Measurements from ENCODE around the gene NKIRAS1.
"Not testable (repeated sequence)": the region's sequence is repeated elsewhere in the genome, so short reads cannot be mapped to it uniquely, and the experiment has no call there.

The NKIRAS1 gene

DNA sequence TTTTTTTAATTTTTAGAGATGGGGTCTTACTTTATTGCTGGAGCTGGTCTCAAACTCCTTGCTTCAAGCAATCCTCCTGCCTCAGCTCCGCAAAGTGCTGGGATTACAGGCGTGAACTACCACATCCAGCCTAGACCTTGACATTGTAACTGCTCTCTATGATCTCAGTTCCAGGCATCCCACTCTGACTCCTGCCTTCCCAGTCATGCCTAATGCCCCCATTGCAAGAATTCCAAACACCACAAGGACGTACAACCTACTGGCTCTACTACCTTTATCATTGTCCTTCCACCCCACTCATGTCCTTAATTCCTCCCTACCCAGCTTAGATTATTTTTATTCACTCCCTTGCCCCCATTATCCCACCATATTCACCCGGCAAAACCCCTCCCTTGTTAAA lies 21.6 kb downstream of the NKIRAS1 start:
- DNase-seq: no peak

DNA sequence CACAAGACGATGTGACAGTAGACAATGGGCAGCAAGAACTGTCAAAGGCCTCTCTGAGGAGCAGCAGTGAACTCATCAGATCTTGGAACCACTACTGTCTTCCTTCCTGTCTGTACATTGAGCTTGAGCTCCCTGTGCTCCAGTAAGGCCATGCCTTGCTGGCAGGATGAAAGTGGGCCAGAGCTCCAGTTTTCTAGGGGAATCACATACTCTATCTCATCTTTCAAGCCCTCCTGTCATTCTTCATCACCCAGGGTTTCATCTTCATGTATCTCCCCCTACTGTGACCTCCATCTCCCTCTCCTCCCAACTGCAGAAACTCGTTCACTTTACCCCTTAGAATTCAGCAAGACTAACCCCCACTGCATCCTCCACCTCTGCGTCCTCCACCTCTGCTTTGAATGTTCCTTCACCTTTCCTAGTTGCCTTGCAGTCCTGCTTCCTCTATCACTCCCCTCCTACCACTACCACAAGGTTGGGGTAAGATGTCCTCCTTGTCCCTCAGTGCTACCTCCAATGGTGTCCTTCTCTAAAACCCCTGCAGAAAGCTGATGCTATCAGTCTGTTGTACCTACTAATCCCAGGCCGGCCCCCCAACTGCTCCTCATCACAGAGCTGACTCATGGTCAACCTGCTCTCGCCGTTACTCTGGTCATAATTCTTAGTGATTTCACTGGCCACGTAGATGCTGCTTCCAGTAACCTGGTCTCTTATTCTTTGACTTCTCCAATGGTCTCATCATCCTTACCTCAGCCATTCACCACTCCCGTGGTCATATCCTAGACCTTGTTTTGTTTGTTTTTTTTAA lies 22.3 kb downstream of the NKIRAS1 start:
- DNase-seq: no peak

DNA sequence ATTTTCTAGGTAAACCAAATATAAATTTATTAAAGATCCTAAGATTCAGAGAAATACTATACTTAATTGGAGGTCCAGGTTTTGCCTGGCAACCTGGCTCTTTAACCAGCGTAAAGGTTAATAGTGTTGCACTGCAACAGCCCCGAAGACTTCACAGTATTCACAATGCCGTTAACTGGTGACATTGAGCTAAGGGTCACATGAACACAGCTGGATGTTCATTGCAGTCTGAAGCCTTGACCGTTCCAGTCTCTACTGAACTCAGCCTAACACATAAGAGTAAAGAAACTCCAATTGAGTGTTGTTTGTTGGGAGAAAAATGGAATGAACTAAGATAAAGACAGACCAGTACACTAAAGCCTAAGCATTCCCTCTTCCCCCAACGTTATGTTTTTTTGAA lies 26.8 kb downstream of the NKIRAS1 start:
- DNase-seq: no peak

DNA sequence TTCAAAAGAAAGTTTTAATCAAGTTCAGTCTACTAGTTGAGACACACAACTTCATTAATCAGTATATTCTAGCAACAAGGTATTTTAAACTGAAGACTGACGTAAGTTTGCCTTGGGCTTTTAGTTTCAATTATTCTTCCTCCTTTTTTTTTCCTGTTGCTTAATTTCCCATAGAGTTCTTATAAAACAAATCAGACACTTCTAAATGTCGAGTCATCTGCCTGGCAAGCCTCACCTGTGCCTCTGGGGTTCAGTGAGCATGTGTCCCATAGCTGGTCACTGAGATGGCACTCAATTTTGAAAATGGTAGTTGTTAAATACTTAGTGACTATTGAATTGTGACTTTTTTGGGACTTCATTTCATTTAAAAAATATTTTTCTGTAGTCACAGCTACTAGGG lies 27.4 kb downstream of the NKIRAS1 start:
- DNase-seq: peak in 2 of 3 donors; percentile 49 to 69

DNA sequence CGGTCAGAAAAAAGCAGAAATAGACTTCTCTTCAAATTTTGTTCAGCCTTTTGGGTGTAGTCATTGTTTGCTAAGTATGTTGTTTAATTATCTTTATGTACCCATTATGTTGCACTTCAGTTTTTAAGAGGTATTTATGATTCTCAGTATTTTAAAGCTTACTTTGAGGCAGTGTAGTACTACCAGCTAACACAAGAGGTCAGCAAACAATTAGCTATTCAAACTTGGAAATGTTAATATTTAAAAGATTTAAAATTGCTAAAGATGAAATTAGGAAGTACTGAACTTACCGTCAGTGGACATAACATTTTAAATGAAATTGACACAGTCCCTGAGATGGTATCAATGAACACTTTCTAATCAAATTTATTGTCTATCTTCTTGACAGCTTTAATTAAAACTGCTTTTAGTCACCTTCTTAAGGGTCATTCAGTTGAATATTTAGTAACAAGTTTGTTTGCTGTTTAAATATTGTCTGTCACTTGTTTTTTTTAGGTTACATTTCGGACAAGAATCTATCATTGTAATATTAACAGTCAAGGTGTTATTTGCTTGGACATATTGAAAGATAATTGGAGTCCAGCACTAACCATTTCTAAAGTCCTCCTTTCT lies 28.1 kb downstream of the NKIRAS1 start:
- DNase-seq: peak; percentile 48 to 73 (median 69)

DNA sequence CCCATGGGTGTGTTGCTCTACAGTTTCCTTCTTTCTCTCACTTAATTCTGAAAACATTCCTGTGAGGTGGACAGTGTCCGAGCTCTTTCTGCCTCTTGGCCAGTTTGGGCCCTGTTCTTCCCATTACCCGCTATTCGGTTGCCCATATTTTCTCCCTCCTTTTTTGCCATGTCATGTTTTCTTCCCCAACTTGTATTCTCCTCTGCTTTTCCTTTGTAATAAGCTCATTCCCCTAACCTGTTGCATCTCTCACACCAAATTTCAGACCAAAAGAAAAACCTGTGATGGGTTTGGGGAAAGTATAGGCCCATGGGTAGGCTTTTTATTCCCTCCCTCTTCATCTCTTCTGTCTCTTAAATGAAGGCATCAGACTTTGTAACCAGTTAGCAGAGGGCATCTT lies 30.5 kb downstream of the NKIRAS1 start:
- no peak for DNase-seq

DNA sequence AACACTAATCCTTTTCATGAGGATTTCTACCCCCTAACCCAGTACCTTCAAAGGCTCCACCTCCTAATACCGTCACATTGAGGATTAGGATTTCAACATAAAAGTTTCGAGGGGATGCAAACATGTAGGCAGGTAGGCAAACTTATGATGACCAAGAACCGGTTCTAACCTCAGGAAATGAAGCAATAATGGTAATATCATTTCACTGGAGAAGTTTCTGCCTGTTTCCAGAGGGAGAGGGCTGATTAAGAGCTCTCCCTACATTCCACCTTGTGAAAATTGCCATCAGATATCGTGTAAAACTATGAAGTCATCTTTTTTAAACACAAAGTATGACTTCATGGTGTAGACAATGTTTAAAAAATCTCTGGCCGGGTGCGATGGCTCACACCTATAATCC lies 31.6 kb downstream of the NKIRAS1 start:
- peak in 1 of 3 donors; percentile 7 for DNase-seq

DNA sequence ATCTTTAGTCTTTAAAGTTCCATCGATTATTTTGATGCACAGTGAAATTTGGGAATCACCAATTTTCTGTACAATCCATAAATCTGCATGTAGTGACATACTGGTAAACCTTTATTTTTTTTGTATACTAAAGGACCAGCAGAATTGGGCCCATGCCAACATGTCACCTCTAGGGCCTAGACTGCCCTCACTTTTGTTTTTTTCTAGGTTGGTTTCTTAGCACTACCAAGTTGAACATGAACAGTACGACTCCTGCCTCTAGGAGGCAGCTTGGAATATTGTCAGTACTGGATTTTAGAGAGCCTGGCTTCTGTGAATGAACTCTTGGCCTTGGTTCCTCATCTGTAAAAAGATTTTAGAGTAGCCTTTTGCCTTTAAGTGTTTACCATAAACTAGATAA lies 32.3 kb downstream of the NKIRAS1 start:
- peak in 2 of 3 donors; percentile 18 to 41 for DNase-seq

DNA sequence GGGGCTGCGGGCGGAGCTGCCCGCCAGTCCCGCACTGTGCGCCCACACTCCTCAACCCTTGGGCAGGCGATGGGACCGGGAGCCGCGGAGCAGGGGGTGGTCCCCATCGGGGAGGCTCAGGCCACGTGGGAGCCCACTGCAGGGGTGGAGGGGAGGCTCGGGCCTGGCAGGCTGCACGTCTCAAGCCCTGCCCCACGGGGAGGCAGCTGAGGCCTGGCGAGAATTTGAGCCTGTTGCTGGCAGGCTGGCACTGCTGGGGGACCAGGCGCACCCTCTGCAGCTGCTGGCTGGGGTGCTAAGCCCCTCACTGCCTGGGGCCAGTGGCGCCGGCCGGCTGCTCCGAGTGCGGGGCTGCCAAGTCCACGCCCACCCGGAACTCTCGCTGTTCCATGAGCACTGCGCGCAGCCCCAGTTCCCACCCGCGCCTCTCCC lies 34.3 kb downstream of the NKIRAS1 start:
- no peak for DNase-seq

DNA sequence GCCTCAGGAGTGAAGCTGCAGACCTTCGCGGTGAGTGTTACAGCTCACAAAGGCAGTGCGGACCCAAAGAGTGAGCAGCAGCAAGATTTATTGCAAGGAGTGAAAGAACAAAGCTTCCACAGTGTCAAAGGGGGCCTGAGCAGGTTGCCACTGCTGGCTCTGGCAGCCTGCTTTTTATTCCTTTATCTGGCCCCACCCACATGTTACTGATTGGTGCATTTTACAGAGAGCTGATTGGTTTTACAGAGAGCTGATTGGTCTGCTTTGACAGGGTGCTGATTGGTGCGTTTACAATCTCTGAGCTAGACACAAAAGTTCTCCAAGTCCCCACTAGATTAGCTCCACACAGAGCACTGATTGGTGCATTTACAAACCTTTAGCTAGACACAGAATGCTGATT lies 34.8 kb downstream of the NKIRAS1 start:
- not testable (repeated sequence) for DNase-seq

DNA sequence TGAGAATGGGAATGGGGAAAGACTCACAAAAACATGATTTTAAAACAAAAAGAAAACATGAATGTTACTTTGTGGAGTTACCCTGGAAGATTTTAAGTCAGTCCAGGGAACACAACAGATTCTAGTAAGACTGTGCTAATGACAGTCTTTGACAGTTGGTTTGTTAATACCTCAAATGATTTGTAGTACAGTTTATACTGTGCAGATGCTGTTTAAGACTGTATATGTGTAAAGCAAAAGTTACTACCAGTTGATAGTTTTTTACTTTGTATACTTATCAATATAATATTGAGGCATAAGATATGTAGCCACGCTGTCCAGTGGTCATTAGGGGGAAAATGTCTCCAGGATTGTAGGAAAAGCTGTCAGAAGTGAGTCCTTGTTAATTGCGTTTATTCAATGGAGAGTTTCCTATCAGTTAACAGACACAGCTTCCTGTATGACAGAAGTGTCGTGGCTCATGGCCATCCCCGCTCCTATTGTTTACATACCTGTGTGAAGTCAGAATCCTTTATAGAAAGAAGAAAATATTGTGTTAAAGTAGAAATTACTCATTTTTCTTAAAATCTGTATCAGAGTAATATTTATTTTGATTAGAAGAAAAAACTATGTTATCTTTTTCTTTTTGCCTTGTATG lies 36.0 kb downstream of the NKIRAS1 start:
- DNase-seq: no peak

DNA sequence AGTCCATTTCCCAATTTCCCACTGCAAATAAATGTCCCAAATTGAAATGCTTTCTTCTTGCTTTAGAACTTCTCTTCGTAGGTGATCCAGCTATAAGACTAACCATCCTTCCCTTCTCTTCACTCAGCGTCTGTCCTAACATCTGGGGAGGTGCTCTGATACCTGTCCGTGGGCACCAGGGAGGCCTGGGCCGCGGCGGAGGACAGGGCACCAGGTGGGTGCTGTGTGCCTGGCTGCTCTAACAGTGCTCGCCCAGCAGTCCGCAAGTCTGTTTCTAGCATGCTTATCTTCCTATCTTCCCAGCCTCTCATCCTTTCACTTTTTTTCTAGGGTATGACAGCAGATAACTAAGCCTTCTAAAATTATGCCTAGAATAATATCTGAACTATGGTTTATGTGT lies 37.3 kb downstream of the NKIRAS1 start:
- no peak for DNase-seq

DNA sequence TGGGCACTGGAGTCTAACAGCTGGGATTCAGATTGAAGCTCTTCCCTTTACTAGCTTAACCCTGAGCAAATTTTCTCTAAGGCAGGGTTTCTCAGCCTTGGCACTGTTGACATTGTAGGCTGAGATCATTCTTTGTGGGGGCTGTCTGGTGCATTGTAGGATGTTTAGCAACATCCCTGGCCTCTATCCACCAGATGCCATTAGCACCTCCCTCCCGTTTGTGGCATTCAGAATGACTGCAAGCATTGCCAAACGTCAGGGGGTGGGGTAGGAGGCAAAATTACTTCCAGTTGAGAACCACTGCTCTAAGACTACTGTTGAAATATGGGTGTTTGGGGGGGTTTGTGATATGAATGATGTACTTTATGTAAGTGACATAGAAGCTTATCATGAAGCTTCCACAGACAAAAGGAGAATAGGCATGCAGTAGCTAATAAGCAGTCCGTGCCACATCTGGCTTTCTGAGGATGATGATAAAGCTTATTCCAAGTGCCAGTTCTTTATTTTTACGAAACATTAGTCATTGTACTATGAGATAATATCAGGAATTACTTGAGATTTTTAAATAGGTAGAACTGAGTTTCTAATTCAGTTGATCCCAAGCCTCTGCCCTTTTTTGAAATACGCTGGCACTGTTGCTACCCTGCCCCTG lies 39.3 kb downstream of the NKIRAS1 start:
- peak; percentile 85 to 87 (median 86) for DNase-seq

DNA sequence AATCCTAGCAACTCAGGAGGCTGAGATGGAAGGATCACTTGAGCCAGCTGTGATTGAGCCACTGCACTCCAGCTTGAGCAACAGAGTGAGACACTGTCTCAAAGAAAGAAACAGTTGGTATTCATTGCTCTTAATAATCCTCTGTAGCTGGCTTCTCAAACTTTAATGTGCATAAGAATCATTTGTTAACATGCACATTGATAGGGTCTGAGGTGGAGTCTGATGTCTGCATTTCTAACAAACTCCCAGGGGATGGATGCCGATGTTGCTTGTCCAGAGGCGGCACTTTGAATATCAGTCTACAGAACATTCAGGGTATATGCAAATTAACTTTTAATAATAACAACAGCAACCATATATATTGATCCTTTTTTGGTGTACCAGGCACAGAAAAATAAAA lies 39.9 kb downstream of the NKIRAS1 start:
- no peak for DNase-seq

DNA sequence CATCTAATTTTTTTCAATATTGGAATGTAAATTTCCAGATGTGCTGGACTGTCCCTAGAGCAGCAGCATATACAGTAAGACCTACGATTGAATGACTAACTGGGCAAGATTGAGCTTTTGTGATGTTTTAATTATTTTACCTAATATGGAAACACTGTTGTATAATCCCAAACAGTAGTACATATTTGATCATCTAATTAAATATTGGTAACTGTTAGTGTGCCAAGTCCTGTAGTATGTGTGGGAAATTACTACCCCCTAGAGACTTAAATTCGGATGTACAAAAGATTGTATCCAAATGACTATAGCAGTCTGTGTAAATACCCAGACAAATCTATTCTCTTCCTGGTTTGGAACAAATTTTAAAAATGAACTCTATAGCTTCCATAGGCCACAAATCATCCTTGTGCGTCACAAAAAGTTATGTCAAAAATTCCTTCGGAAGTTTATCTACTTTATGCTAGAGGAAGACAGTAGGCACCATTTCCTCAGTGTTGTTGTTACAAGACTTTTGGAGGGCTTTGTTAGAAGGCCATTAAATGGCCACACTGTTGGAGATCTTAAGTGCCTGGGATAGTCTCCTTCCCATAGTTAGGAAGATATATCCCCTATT lies 41.6 kb downstream of the NKIRAS1 start:
- no peak for DNase-seq

DNA sequence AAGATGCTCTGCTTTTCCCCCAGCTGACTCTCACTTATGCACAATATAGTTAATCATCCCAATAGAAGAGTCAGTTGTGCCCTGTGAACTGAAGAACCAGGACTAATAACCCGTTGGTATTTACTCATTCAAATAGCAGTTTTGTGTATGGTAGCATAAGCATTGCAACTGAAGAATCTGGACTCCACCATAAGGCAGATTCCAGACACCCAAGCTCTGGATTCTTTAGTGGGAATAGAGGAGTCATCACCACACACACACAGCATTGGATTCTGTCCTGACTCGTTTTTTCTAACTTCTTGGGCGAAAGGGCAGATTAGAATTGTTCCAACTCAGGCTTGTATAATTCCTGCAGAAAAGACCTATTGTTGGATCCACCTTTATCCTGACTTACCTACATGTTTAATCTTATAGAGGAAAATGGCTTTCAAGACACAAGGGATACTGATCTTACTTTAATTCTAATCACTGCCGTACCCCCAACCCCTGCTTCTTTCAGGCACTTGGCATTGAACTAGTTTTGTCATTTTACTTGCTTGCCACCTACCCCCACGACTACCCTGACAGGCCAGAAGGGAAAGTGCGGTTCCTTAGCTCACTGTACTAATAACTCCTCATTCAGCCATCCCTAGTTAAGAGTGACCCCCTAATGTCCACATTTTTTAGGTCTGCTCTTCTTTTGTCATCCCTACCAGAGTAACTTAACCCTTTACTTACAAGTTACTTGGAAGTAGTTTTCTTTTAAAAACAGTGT lies 42.3 kb downstream of the NKIRAS1 start:
- no peak for DNase-seq

DNA sequence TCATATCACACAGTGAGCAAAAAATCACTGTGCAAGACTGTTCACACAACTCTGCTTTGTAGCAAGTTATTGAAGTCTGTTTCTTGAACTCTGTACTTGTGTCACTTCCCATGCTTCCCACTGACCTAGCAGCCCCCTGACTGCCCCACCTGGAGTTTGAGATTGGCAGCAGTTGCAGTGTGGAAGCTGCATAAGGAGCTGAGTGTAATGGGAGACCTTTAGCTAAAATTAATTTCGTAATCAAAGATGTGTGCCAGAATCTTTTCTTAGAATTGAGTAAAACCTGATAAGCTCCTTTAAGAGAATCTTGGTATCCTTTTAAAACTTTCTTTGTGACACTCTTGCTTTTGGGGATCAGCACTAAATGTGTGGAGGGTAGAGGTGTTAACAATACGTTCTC lies 42.8 kb downstream of the NKIRAS1 start:
- DNase-seq: no peak

DNA sequence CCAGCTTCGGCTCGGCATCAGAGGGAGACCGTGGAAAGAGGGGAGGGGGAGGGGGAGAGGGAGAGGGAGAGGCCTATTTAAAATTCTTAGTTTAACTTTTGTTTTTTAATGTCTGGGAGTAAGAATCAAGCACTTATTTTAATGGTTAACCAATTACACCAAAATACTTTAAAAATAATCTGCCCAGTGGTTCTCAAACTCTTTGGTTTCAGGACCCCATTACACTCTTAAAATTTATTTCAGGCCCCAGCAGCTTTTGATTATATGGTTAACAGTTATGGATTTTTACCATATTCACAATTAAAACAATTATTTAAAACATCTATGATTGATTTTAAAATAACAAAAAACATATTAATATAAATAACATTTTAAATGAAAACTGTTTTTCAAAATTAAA lies 44.5 kb downstream of the NKIRAS1 start:
- DNase-seq: no peak

DNA sequence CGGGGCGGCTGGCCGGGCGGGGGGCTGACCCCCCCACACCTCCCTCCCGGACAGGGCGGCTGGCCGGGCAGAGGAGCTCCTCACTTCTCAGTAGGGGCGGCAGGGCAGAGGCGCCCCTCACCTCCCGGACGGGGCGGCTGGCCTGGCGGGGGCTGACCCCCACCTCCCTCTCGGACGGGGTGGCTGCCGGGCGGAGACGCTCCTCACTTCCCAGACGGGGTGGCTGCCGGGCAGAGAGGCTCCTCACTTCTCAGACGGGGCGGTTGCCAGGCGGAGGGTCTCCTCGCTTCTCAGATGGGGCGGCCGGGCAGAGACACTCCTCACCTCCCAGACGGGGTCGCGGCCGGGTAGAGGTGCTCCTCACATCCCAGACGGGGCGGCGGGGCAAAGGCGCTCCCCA lies 45.4 kb downstream of the NKIRAS1 start:
- DNase-seq: not testable (repeated sequence)

DNA sequence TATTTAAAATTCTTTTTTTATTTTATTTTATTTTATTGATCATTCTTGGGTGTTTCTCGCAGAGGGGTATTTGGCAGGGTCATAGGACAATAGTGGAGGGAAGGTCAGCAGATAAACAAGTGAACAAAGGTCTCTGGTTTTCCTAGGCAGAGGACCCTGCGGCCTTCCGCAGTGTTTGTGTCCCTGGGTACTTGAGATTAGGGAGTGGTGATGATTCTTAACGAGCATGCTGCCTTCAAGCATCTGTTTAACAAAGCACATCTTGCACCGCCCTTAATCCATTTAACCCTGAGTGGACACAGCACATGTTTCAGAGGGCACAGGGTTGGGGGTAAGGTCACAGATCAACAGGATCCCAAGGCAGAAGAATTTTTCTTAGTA lies 46.1 kb downstream of the NKIRAS1 start:
- not testable (repeated sequence) for DNase-seq

DNA sequence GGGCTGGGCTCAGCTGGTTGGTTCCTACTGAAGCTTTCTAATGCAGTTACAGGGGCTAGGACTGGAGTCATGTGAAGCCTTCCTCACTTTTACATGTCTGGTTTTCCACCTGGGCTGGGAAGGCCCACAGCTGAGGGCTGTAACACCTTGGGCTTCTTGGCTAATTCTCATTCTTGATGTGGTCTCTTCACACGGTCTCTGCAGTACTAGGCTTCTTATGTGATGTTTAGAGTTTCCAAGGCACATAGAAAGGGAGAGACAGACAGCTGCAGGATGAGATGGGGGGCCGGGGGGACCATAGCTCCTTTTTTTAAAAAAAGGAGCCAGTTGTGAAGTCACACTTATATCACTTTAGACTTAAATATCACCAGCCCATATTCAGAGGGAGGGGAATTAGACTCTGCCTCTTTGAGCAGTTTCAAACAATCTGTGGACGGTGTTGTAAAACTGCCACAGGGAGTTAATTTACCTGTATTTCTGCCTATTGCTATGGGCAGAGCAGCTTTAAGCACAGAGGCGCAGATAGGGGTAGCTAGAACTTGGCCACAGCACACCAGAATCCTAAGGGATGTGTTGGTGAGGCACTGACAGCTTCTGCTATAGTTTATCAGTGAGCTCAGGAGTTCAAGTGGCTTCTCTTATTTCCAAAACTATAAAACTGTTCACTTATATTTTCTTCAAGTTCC lies 46.7 kb downstream of the NKIRAS1 start:
- DNase-seq: no peak

DNA sequence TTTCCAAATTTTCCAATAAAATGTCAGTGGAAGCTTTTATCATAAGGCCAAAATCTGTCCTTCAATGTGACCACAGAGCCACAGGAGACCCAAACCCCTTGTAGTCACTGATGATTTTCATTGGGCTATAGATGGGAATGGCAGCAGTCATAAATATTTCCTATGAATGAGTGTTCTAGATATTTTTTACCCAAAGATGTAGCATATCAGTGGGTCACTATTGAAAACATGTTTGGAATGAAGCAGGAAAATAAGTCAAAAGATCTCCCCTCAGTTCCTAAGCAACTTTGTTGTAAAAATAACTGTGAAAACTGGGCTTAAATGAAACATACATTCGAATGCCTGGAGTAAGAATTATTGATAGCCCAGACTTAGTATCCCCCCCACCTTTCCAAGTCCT lies 49.0 kb downstream of the NKIRAS1 start:
- DNase-seq: no peak

Data from suppressor macrophage treated with lipopolysaccharide for 1 hour (primary cell).